Subcutaneous adipose tissue (tissue), 4 donors: Measurements from ENCODE around the gene CRY1. TPM values are rescaled to one million over a fixed set of nuclear protein-coding genes. Genes with fewer than 3 reads are reported as not detected.

ENCODE experiments used
- CTCF ChIP-seq: fragments of 450-650 bp; IDR thresholded peaks from one replicate; pipeline ENCODE4 v1.5.1; 2016; ENCODE audit warnings: low read depth, mild to moderate bottlenecking, control low read depth, antibody characterized with exemption, moderate library complexity
- total RNA-seq, 4 donors: library from RNA; depleted of rRNA; stranded (reverse); fragments of >200 nt; gene quantifications; one replicate each; pipeline ENCODE4 v1.1.0, GENCODE V29; 2016

CRY1 gene
- total RNA-seq, 4 donors from 2014 or later: 13.0 to 40.9 (median 16.8) TPM

GRCh38 chr12:106981788-106982187 is 111.6 kb downstream of the CRY1 start:
- TF ChIP-seq CTCF: no peak

GRCh38 chr12:106980944-106981343 is 112.4 kb downstream of the CRY1 start:
- no peak for TF ChIP-seq CTCF

GRCh38 chr12:106978035-106978800 is 115.1 kb downstream of the CRY1 start:
- TF ChIP-seq CTCF: no peak

GRCh38 chr12:106976668-106977067 is 116.7 kb downstream of the CRY1 start:
- TF ChIP-seq CTCF: no peak

GRCh38 chr12:106975993-106976658 is 117.2 kb downstream of the CRY1 start:
- TF ChIP-seq CTCF: no peak

GRCh38 chr12:106975098-106975497 is 118.3 kb downstream of the CRY1 start:
- TF ChIP-seq CTCF: no peak

- TF ChIP-seq CTCF: no peak
Observed at GRCh38 chr12:106974511-106974910, 118.8 kb downstream of the CRY1 start.
